ENCODE data around the gene LRCH1.

The LRCH1 gene

GRCh38 chr13:46615888-46616531, 63.0 kb downstream of the LRCH1 start:
- WGBS, 2 experiments (ENCODE audit: insufficient coverage in 2 of 2), result 91 to 100% methylated on average over 2 to 6 of the region's 8 CpGs
- H3K36me3 ChIP-seq (ENCODE audit: control insufficient read depth, insufficient read depth, low read length), result no peaks in the 10 kb centered on the region
- H3K4me3 ChIP-seq (ENCODE audit: extremely low read depth, insufficient read depth, low read length, poor library complexity, severe bottlenecking), result no peak overlapping the region
- H3K27ac ChIP-seq (ENCODE audit: low read depth, low read length, severe bottlenecking), result no peak overlapping the region
- H3K4me1 ChIP-seq (ENCODE audit: control insufficient read depth, insufficient read depth, low read length, poor library complexity, severe bottlenecking), result peaks cover 33% of the 10 kb centered on the region
- no peaks in the 10 kb centered on the region for H3K9me3 ChIP-seq (ENCODE audit: control insufficient read depth, low read length)

GRCh38 chr13:46617229-46617721, 64.3 kb downstream of the LRCH1 start:
- H3K9me3 ChIP-seq (ENCODE audit: control insufficient read depth, low read length), result no peaks in the 10 kb centered on the region
- peak overlapping the region; percentile 11 for H3K27ac ChIP-seq (ENCODE audit: low read depth, low read length, severe bottlenecking)
- WGBS, 2 experiments (ENCODE audit: insufficient coverage in 2 of 2), result 76 to 87% methylated on average over 4 to 6 of the region's 8 CpGs
- no peak overlapping the region for H3K4me3 ChIP-seq (ENCODE audit: extremely low read depth, insufficient read depth, low read length, poor library complexity, severe bottlenecking)
- H3K4me1 ChIP-seq (ENCODE audit: control insufficient read depth, insufficient read depth, low read length, poor library complexity, severe bottlenecking), result peaks cover 41% of the 10 kb centered on the region
- no peaks in the 10 kb centered on the region for H3K36me3 ChIP-seq (ENCODE audit: control insufficient read depth, insufficient read depth, low read length)

- WGBS, 2 experiments (ENCODE audit: insufficient coverage in 2 of 2), result 81 to 86% methylated on average over 3 to 4 of the region's 5 CpGs
- H3K36me3 ChIP-seq (ENCODE audit: control insufficient read depth, insufficient read depth, low read length), result no peaks in the 10 kb centered on the region
- no peak overlapping the region for H3K27ac ChIP-seq (ENCODE audit: low read depth, low read length, severe bottlenecking)
- no peaks in the 10 kb centered on the region for H3K9me3 ChIP-seq (ENCODE audit: control insufficient read depth, low read length)
- H3K4me3 ChIP-seq (ENCODE audit: extremely low read depth, insufficient read depth, low read length, poor library complexity, severe bottlenecking), result no peak overlapping the region
- peaks cover 48% of the 10 kb centered on the region for H3K4me1 ChIP-seq (ENCODE audit: control insufficient read depth, insufficient read depth, low read length, poor library complexity, severe bottlenecking)
Observed at GRCh38 chr13:46617885-46618284, 64.9 kb downstream of the LRCH1 start.

GRCh38 chr13:46618694-46619254, 65.8 kb downstream of the LRCH1 start:
- H3K27ac ChIP-seq (ENCODE audit: low read depth, low read length, severe bottlenecking), result no peak overlapping the region
- 100% methylated on average over 1 to 2 of the region's 3 CpGs for whole genome bisulfite sequencing, 2 experiments (ENCODE audit: insufficient coverage in 2 of 2)

GRCh38 chr13:46620029-46620428, 67.1 kb downstream of the LRCH1 start:
- H3K4me1 ChIP-seq (ENCODE audit: control insufficient read depth, insufficient read depth, low read length, poor library complexity, severe bottlenecking), result peaks cover 48% of the 10 kb centered on the region
- H3K36me3 ChIP-seq (ENCODE audit: control insufficient read depth, insufficient read depth, low read length), result no peaks in the 10 kb centered on the region
- no peaks in the 10 kb centered on the region for H3K9me3 ChIP-seq (ENCODE audit: control insufficient read depth, low read length)
- no peak overlapping the region for H3K4me3 ChIP-seq (ENCODE audit: extremely low read depth, insufficient read depth, low read length, poor library complexity, severe bottlenecking)
- WGBS, 2 experiments (ENCODE audit: insufficient coverage in 2 of 2), result 83 to 88% methylated on average over 1 to 4 of the region's 5 CpGs
- no peak overlapping the region for H3K27ac ChIP-seq (ENCODE audit: low read depth, low read length, severe bottlenecking)

More at GRCh38 chr13:46618694-46619254, 65.8 kb downstream of the LRCH1 start:
- no peaks in the 10 kb centered on the region for H3K9me3 ChIP-seq (ENCODE audit: control insufficient read depth, low read length)
- peaks cover 48% of the 10 kb centered on the region for H3K4me1 ChIP-seq (ENCODE audit: control insufficient read depth, insufficient read depth, low read length, poor library complexity, severe bottlenecking)
- no peak overlapping the region for H3K4me3 ChIP-seq (ENCODE audit: extremely low read depth, insufficient read depth, low read length, poor library complexity, severe bottlenecking)
- no peaks in the 10 kb centered on the region for H3K36me3 ChIP-seq (ENCODE audit: control insufficient read depth, insufficient read depth, low read length)

GRCh38 chr13:46620471-46620870, 67.5 kb downstream of the LRCH1 start:
- 88% methylated on average over 1 of the region's 2 CpGs for WGBS, 2 experiments (ENCODE audit: insufficient coverage in 2 of 2)
- H3K27ac ChIP-seq (ENCODE audit: low read depth, low read length, severe bottlenecking), result no peak overlapping the region

GRCh38 chr13:46621133-46621532, 68.2 kb downstream of the LRCH1 start:
- Histone ChIP-seq H3K4me3 (ENCODE audit: extremely low read depth, insufficient read depth, low read length, poor library complexity, severe bottlenecking) (no peak overlapping the region), H3K27ac (ENCODE audit: low read depth, low read length, severe bottlenecking) (no peak overlapping the region), H3K4me1 (ENCODE audit: control insufficient read depth, insufficient read depth, low read length, poor library complexity, severe bottlenecking) (peaks cover 41% of the 10 kb centered on the region), H3K36me3 (ENCODE audit: control insufficient read depth, insufficient read depth, low read length) (no peaks in the 10 kb centered on the region), H3K9me3 (ENCODE audit: control insufficient read depth, low read length) (no peaks in the 10 kb centered on the region)
- WGBS, 2 experiments (ENCODE audit: insufficient coverage in 2 of 2), result no CpG with 5 or more reads among the region's 2 CpGs

More at GRCh38 chr13:46620471-46620870, 67.5 kb downstream of the LRCH1 start:
- Histone ChIP-seq H3K4me3 (ENCODE audit: extremely low read depth, insufficient read depth, low read length, poor library complexity, severe bottlenecking) (no peak overlapping the region), H3K4me1 (ENCODE audit: control insufficient read depth, insufficient read depth, low read length, poor library complexity, severe bottlenecking) (peaks cover 48% of the 10 kb centered on the region), H3K36me3 (ENCODE audit: control insufficient read depth, insufficient read depth, low read length) (no peaks in the 10 kb centered on the region), H3K9me3 (ENCODE audit: control insufficient read depth, low read length) (no peaks in the 10 kb centered on the region)

GRCh38 chr13:46621792-46622629, 69.0 kb downstream of the LRCH1 start:
- no peak overlapping the region for H3K4me3 ChIP-seq (ENCODE audit: extremely low read depth, insufficient read depth, low read length, poor library complexity, severe bottlenecking)
- H3K36me3 ChIP-seq (ENCODE audit: control insufficient read depth, insufficient read depth, low read length), result no peaks in the 10 kb centered on the region
- H3K27ac ChIP-seq (ENCODE audit: low read depth, low read length, severe bottlenecking), result no peak overlapping the region
- no CpG with 5 or more reads among the region's 4 CpGs for WGBS, 2 experiments (ENCODE audit: insufficient coverage in 2 of 2)
- peaks cover 37% of the 10 kb centered on the region for H3K4me1 ChIP-seq (ENCODE audit: control insufficient read depth, insufficient read depth, low read length, poor library complexity, severe bottlenecking)
- H3K9me3 ChIP-seq (ENCODE audit: control insufficient read depth, low read length), result no peaks in the 10 kb centered on the region

- Histone ChIP-seq H3K36me3 (ENCODE audit: control insufficient read depth, insufficient read depth, low read length) (peaks cover 1% of the 10 kb centered on the region), H3K4me1 (ENCODE audit: control insufficient read depth, insufficient read depth, low read length, poor library complexity, severe bottlenecking) (peaks cover 32% of the 10 kb centered on the region), H3K9me3 (ENCODE audit: control insufficient read depth, low read length) (no peaks in the 10 kb centered on the region), H3K27ac (ENCODE audit: low read depth, low read length, severe bottlenecking) (no peak overlapping the region), H3K4me3 (ENCODE audit: extremely low read depth, insufficient read depth, low read length, poor library complexity, severe bottlenecking) (no peak overlapping the region)
- 86 to 90% methylated on average over 3 to 4 of the region's 4 CpGs for WGBS, 2 experiments (ENCODE audit: insufficient coverage in 2 of 2)
Observed at GRCh38 chr13:46622630-46623256, 69.8 kb downstream of the LRCH1 start.

- Histone ChIP-seq H3K9me3 (ENCODE audit: control insufficient read depth, low read length) (no peaks in the 10 kb centered on the region), H3K36me3 (ENCODE audit: control insufficient read depth, insufficient read depth, low read length) (peaks cover 6% of the 10 kb centered on the region), H3K4me3 (ENCODE audit: extremely low read depth, insufficient read depth, low read length, poor library complexity, severe bottlenecking) (no peak overlapping the region), H3K27ac (ENCODE audit: low read depth, low read length, severe bottlenecking) (no peak overlapping the region), H3K4me1 (ENCODE audit: control insufficient read depth, insufficient read depth, low read length, poor library complexity, severe bottlenecking) (peaks cover 28% of the 10 kb centered on the region)
- 86 to 92% methylated on average over 1 to 2 of the region's 3 CpGs for WGBS, 2 experiments (ENCODE audit: insufficient coverage in 2 of 2)
Observed at GRCh38 chr13:46624353-46624752, 71.4 kb downstream of the LRCH1 start.
